Body of pancreas (tissue), 4 donors: Measurements from ENCODE around the gene PIK3AP1.

ENCODE experiments used
- POLR2A ChIP-seq, 3 donors: fragments of 450-650 bp; IDR thresholded peaks; one replicate each; pipeline ENCODE4 v1.6.1; 2016; ENCODE audit warnings: antibody characterized with exemption in 3 of 3, mild to moderate bottlenecking in 2 of 3
- TF ChIP-seq, protein P1 (sequence below), 7 experiments: fragments of 450-650 bp in 4 of 7; fragments of 200-600 bp in 3 of 7; sonication (generic) in 3 of 7; IDR thresholded peaks; one replicate each; pipeline ENCODE4 v1.5.1; 2016 to 2019; ENCODE audit warnings: antibody characterized with exemption in 7 of 7

DNA sequence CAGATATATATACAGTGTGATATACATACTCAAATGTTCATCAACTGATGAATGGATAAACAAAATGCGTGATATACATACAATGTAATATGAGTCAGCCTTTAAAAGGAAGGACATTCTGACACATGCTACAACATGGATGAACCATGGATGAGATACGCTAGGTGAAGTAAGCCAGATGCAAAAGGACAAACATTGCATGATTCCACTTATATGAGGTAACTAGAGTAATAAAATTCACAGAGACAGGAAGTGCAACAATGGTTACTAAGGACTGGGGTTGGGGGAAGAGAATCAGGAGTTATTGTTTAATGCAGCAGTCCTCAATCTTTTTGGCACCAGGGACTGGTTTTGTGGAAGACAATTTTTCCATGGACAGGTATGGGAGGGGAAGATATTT lies 47.3 kb upstream of the PIK3AP1 start:
- TF ChIP-seq, protein P1, sequence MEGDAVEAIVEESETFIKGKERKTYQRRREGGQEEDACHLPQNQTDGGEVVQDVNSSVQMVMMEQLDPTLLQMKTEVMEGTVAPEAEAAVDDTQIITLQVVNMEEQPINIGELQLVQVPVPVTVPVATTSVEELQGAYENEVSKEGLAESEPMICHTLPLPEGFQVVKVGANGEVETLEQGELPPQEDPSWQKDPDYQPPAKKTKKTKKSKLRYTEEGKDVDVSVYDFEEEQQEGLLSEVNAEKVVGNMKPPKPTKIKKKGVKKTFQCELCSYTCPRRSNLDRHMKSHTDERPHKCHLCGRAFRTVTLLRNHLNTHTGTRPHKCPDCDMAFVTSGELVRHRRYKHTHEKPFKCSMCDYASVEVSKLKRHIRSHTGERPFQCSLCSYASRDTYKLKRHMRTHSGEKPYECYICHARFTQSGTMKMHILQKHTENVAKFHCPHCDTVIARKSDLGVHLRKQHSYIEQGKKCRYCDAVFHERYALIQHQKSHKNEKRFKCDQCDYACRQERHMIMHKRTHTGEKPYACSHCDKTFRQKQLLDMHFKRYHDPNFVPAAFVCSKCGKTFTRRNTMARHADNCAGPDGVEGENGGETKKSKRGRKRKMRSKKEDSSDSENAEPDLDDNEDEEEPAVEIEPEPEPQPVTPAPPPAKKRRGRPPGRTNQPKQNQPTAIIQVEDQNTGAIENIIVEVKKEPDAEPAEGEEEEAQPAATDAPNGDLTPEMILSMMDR (IDR thresholded peaks at IDR 0.05) = no peak
- TF ChIP-seq POLR2A (IDR thresholded peaks at IDR 0.05) = no peak
